Measurements from ENCODE around the gene CYB5B. TPM values are rescaled to one million over a fixed set of nuclear protein-coding genes. Genes with fewer than 3 reads are reported as not detected.

CYB5B gene
- polyA plus RNA-seq, 1 of the 3 experiments (the other 2 are of a cell fraction) = 64.4 TPM

DNA sequence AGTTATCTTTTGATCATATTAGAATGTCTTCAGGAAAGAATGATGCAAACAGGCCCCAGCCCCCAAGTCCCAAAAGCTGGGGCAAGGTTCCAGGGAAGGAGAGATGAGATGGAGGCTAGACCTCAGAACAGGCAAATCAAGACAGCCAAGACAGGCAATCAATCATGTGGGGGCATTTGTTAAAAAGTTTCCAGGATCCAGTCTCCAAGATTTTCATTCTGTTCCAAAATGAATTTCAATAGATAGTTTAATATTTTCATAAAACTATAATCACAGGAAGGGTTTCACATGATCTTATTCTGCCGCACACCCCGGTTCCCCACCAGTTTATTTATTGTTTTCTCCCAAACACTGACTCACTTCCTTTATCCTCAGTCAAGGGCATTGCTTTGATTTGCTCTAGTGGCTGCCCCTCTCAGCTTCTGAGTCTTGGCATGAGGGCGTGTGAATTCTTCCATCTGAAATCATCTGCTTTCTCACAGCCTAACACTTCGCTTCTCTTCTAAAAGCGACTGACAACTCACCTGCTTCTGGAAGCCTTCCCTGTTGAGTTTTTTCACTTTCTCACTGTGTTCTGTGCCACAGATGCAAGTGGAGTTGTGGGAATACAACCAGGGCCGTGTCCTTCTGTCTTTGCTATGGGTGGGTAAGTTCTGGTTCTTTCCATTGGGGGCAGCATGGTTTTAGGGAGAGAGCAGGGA is 26.4 kb upstream of the CYB5B start:
- WGBS (ENCODE audit: low lambda C conversion rate) = 56% methylated on average over 6 of the region's 6 CpGs
- Histone ChIP-seq H3K4me3 (ENCODE audit: low read depth in 2 of 2, low read length in 1 of 2) (no peak overlapping the region), H3K9me2 (no peaks in the 10 kb centered on the region), H2AFZ (ENCODE audit: low read depth) (peak overlapping the region; percentile 52), H3F3A (replicated peaks; ENCODE audit: insufficient read depth) (peaks cover 19% of the 10 kb centered on the region), H3K4me1 (ENCODE audit: control insufficient read depth in 1 of 2, insufficient read depth in 2 of 2, low read depth in 1 of 2, low read length in 1 of 2) (peaks cover 3 to 33% of the 10 kb centered on the region in 2 experiments), H3K27ac (ENCODE audit: low read depth in 2 of 2, low read length in 1 of 2) (peak overlapping the region; percentile 44 to 52; a peak in 3 of 4 replicates), H3K79me2 (ENCODE audit: insufficient read depth) (no peaks in the 10 kb centered on the region), H3K36me3 (replicated peaks in 1 of 2; ENCODE audit: control insufficient read depth in 1 of 2, insufficient read depth in 2 of 2, low read length in 1 of 2) (no peaks in the 10 kb centered on the region), H3K9me3 (no peaks in the 10 kb centered on the region), H4K20me1 (ENCODE audit: insufficient read depth) (no peaks in the 10 kb centered on the region), H3K9ac (no peak overlapping the region), H3K4me2 (0 out of 2 replicates have a peak overlapping the region, but pooled peaks have one; percentile 17), H3K27me3 (ENCODE audit: insufficient read depth) (no peaks in the 10 kb centered on the region)
- ChIA-PET POLR2A (no interaction called here), CTCF (interaction anchor here (0.8 to 3.5 kb wide), 17 partner anchors 11 to 311 kb away, joined by 3 to 11 read pairs (median 3); partner anchors contain the start of genes CYB5B and NFAT5)
- DNase-seq = peak; percentile 61
- TF ChIP-seq, protein P1, sequence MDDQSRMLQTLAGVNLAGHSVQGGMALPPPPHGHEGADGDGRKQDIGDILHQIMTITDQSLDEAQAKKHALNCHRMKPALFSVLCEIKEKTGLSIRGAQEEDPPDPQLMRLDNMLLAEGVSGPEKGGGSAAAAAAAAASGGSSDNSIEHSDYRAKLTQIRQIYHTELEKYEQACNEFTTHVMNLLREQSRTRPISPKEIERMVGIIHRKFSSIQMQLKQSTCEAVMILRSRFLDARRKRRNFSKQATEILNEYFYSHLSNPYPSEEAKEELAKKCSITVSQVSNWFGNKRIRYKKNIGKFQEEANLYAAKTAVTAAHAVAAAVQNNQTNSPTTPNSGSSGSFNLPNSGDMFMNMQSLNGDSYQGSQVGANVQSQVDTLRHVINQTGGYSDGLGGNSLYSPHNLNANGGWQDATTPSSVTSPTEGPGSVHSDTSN (IDR thresholded peaks at IDR 0.05) = 0 out of 2 replicates have a peak, but pooled peaks have one; percentile 2
- TF ChIP-seq YY1 (IDR thresholded peaks at IDR 0.05; ENCODE audit: low read depth) = no peak
- TF ChIP-seq NFIC (IDR thresholded peaks at IDR 0.05; ENCODE audit: borderline replicate concordance) = no peak
- no peak for TF ChIP-seq SIN3A (IDR thresholded peaks at IDR 0.05; ENCODE audit: borderline replicate concordance, low read depth, low read length)
- TF ChIP-seq FOSL2 (IDR thresholded peaks at IDR 0.05; ENCODE audit: borderline replicate concordance, low read depth) = no peak
- TF ChIP-seq JUND (IDR thresholded peaks at IDR 0.05) = no peak
- TF ChIP-seq FOXJ3 (CRISPR knock-in tag; IDR thresholded peaks at IDR 0.05) = no peak
- TF ChIP-seq EP300 (IDR thresholded peaks at IDR 0.05; ENCODE audit: borderline replicate concordance in 1 of 2, low read depth in 1 of 2, low read length in 1 of 2) = no peak
- no peak for TF ChIP-seq RFX5 (IDR thresholded peaks at IDR 0.05; ENCODE audit: low read length)
- TF ChIP-seq NRF1 (IDR thresholded peaks at IDR 0.05; ENCODE audit: low read depth, low read length) = no peak
- TF ChIP-seq MXI1 (IDR thresholded peaks at IDR 0.05; ENCODE audit: low read depth, low read length) = no peak
- no peak for TF ChIP-seq EZH2phosphoT487 (IDR thresholded peaks at IDR 0.05; ENCODE audit: borderline replicate concordance, low read depth)
- no peak for TF ChIP-seq MEF2A (IDR thresholded peaks at IDR 0.05; ENCODE audit: borderline replicate concordance, low read depth)
- TF ChIP-seq, protein P2, sequence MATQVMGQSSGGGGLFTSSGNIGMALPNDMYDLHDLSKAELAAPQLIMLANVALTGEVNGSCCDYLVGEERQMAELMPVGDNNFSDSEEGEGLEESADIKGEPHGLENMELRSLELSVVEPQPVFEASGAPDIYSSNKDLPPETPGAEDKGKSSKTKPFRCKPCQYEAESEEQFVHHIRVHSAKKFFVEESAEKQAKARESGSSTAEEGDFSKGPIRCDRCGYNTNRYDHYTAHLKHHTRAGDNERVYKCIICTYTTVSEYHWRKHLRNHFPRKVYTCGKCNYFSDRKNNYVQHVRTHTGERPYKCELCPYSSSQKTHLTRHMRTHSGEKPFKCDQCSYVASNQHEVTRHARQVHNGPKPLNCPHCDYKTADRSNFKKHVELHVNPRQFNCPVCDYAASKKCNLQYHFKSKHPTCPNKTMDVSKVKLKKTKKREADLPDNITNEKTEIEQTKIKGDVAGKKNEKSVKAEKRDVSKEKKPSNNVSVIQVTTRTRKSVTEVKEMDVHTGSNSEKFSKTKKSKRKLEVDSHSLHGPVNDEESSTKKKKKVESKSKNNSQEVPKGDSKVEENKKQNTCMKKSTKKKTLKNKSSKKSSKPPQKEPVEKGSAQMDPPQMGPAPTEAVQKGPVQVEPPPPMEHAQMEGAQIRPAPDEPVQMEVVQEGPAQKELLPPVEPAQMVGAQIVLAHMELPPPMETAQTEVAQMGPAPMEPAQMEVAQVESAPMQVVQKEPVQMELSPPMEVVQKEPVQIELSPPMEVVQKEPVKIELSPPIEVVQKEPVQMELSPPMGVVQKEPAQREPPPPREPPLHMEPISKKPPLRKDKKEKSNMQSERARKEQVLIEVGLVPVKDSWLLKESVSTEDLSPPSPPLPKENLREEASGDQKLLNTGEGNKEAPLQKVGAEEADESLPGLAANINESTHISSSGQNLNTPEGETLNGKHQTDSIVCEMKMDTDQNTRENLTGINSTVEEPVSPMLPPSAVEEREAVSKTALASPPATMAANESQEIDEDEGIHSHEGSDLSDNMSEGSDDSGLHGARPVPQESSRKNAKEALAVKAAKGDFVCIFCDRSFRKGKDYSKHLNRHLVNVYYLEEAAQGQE (IDR thresholded peaks at IDR 0.05; ENCODE audit: low read depth, low read length) = no peak
- 0 out of 2 replicates have a peak, but pooled peaks have one; percentile 31 for TF ChIP-seq TAF1 (IDR thresholded peaks at IDR 0.05; ENCODE audit: borderline replicate concordance, low read depth, low read length)
- TF ChIP-seq FOXM1 (IDR thresholded peaks at IDR 0.05; ENCODE audit: low read depth) = no peak
- no peak for TF ChIP-seq ZBTB33 (IDR thresholded peaks at IDR 0.05; ENCODE audit: borderline replicate concordance, low read depth)
- TF ChIP-seq, protein P3, sequence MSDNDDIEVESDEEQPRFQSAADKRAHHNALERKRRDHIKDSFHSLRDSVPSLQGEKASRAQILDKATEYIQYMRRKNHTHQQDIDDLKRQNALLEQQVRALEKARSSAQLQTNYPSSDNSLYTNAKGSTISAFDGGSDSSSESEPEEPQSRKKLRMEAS (IDR thresholded peaks at IDR 0.05; ENCODE audit: low read depth) = peak; percentile 42; the same call in 1 of the 2 replicates
- TF ChIP-seq, protein P4, sequence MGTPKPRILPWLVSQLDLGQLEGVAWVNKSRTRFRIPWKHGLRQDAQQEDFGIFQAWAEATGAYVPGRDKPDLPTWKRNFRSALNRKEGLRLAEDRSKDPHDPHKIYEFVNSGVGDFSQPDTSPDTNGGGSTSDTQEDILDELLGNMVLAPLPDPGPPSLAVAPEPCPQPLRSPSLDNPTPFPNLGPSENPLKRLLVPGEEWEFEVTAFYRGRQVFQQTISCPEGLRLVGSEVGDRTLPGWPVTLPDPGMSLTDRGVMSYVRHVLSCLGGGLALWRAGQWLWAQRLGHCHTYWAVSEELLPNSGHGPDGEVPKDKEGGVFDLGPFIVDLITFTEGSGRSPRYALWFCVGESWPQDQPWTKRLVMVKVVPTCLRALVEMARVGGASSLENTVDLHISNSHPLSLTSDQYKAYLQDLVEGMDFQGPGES (IDR thresholded peaks at IDR 0.05; ENCODE audit: low read depth, low read length) = no peak
- TF ChIP-seq RXRA (IDR thresholded peaks at IDR 0.05; ENCODE audit: borderline replicate concordance, low read depth) = no peak
- TF ChIP-seq POLR2AphosphoS5 (IDR thresholded peaks at IDR 0.05; ENCODE audit: low read depth, low read length) = no peak
- peak; percentile 84 for TF ChIP-seq RAD21 (IDR thresholded peaks at IDR 0.05; ENCODE audit: low read length)
- no peak for TF ChIP-seq GATA2 (CRISPR knock-in tag; IDR thresholded peaks at IDR 0.05)
- peak; percentile 56 for TF ChIP-seq SMC3 (IDR thresholded peaks at IDR 0.05; ENCODE audit: low read depth, low read length)
- no peak for TF ChIP-seq TEAD4 (IDR thresholded peaks at IDR 0.05; ENCODE audit: borderline replicate concordance, insufficient read depth)

Data from SK-N-SH (cell line).